ENCODE data around the gene FCF1.

The FCF1 gene, protein sequence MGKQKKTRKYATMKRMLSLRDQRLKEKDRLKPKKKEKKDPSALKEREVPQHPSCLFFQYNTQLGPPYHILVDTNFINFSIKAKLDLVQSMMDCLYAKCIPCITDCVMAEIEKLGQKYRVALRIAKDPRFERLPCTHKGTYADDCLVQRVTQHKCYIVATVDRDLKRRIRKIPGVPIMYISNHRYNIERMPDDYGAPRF
- 15.2 to 44.8 (median 35.5) reads per million in 18 experiments for total RNA-seq

DNA sequence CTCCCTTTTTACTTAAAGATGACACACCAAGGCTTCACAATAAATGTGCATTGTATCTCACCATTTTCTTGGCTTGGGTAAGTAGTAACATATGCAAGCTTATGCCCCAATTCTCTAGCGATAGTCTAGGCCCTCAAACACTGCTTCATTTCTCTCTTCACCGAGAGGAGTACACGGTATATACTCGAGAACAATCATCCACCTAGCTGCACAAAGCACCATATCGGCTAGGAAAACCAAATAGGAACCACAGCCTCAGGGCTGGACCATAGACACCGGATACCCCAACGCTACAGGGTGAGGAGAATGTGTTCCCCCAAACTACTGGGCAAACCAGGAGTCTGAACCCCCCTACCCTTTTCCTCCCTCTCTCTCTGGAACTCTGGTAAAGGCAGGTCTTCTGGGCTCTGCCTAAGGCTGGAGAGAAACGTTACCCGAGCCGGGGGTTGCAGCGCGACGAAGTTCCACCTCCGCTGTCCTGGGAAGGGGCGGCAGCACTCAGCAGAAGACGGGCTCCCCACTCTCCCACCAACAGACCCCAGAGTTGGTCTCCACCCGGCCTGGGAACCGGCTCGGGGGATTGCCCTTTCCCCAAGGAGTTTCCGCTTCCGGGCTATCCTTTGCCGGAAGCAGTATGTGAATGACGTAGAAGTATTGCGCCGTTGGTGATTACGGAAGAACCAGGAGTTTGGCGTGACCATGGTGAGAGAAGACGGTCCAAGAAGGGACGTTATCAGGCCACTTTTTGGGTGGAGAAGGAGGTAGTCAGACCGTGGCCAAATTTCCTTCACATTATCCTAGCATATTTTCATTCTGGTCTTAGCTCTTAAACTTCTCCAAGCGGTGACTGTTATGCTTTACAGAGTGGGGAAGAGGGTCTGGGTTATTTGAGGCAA lies at the start of gene FCF1, which contains the start of gene AREL1:
Gene FCF1 (plus strand): TSS at position 646 of the 896 bp plus-strand sequence. CDS start 54 bp downstream, at position 700.
Gene AREL1 (minus strand): TSS at position 582 of the 896 bp plus-strand sequence. CDS start 27,465 bp downstream, outside the sequence.
- DNase-seq: peak; percentile 94 to 95

DNA sequence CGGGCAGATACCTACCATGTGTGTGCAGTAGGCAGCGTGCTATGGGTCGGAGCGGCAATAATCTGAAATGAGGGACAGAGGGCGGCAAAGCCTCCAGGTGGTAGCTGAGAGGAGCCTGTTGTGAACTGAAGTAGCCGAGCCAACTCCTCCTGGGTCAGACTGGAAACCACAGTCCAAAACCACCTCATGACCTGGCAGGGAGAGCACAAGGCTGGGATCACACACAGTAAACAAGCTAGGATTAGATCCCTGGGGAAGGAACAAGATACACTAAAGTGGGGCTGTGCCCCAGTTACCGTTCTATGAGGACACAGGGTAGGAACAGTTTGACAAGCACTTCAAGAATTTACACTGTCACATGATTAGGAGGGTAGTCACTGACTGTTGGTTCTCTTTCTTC lies 49.1 kb upstream of the FCF1 start:
- DNase-seq: no peak

DNA sequence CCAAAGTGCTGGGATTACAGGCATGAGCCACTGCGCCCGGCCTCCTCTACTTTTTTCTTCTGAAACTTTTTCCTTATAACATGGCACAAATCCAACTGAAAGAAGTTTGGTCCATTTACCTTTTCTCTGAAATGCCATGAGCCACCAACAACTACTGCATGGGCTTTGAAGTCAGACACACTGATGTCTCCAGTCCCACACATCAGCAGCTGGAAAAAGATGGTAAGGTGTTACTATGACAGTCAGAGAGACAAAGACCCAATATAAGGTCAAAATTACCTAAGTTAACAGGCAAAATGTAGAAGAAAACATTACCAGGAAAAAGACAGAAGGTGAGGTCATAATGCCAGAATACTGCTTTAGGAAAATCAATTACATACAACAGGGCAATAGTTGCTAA lies 48.2 kb upstream of the FCF1 start:
- no peak for DNase-seq

DNA sequence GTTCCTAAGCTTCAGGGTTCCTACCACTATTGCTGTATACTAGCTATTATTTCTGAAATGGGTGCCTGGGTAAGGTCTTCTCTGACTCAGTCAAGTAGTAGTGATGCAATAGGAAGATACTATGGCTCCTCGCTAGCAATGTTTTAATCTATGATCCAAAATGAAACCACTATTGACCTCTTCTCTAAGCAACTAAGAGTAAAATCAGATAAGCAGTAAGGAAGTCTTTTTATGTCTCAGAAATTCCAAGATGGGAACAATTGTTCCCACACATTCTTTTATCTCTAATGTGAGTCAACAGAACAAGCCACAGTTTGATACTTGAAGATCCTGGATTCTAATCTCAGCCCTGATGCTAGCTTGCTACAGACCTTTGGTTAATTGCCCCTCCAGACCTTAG lies 45.2 kb upstream of the FCF1 start:
- no peak for DNase-seq

DNA sequence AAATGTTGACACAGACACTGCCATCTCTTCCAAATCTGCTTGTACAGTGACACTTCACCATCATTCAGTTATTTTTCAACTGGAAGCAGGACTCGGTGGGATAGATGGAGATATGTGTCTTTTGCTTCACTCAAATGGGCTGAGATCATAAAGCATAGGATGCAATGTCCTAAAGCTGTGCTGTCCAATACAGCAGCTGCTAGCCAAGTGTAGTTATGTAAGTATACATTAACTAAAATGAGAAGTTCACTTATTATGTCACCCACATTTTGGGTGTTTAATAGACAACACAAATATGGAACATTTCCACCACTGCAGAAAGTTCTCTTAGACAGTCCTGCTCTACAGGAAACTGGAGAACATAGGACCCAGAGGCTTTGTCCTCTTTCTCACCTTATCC lies 43.7 kb upstream of the FCF1 start:
- peak; percentile 32 to 58 for DNase-seq

DNA sequence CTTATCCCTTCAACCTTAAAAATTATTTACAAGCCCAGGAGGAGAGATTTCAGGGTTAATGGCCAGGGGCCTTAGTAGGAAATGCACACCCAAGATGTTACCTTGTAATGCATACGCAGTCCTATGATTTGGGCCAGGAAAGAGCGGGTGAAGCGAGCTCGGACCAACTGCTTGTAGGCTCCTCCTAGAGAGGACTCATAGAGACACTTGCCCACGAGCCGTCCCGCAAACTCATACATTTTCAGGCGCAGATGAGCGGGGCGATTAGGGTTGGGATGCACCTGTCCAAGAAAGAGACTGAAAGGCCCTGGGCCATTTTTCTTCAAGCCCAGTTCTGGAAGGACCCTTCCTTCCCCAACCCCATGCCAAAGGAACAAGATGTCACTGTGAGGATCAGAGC lies 43.1 kb upstream of the FCF1 start:
- DNase-seq: no peak

DNA sequence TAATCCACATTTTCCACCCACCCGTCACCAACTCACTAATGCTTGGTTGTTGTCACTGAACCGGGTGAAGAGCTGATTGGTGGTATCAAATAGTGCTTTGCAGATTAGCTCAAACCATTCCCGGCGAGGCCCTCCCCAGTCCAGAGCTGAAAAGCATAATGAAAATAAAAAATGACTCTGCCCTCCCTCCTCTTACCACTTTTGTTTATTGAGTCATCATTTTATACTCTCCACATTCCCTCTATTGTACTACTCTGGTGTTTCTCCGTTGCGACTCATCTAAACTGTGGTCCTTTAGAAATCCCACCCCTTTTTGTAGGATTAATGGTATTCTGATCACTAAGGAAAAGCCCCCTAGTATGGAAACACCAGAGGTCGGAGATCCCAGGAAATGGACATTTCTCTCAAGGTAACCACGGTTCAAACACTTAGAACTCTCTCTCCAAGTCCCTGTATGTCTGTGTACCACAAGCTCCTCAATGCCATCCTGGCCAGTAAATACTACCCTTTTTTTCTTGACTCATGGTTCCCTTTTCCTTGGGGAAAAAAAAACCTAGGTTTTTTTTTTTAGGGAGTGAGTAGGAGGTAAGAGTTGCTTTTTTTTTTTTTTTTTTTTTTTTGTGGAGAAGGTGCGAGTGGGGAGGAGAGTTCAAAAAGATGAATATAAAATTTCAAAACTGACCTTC lies 42.1 kb upstream of the FCF1 start:
- DNase-seq: peak in 1 of 2 donors; percentile 22

DNA sequence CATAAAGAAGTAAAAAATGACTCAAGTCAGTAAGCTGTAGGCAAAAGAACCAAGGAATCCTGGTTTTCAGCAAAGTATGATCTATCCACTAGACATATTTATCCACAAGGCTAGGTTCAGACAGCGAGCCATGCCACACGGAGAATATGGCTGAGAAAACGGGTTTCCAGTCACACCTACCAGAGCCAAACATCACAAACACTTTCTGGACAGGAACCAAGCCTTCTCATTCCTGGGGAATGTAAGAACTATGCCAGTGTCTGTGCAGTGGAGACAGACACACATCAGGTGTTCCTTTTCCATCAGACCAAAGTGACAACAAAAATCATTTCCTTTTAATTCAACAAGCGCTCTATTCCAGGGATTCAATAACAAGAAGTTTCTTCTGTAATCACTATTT lies 41.2 kb upstream of the FCF1 start:
- no peak for DNase-seq

DNA sequence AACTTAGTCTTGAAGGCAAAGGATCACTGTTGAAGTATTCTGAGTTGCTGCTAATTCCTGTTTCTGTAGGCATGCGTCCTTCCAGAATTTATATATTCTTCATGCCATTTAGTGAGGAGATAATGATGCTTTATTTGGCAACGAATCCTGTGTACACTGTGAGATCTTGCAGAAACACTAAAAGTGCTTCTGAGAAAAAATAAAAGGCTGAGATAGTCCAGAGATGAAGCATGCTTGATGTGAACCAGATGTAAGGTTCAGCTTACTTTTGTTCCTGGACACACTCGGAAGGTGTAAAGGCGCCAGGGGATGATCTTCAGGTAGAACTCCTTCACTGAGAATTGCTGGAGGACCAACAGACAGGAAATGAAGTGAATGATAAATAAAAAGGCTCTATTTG lies 39.2 kb upstream of the FCF1 start:
- no peak for DNase-seq

DNA sequence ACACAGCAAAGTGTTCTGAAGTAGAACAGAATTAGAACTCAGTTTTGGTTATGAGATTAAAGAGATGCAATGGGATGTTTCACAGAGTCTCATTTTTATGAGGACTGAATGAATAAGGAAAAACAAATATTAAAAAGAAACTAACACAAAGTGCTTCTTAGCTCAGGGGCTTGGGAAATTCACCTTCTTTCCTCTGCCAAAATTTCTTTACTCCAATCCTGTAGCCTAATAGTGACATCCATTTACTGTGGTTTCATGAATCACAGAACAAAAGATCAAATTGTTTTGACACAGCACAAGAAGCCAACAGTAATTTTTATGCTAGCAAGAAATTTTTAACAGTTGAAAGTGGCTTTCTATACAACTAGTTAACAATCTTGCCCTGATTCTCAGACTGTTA lies 37.7 kb upstream of the FCF1 start:
- DNase-seq: no peak

DNA sequence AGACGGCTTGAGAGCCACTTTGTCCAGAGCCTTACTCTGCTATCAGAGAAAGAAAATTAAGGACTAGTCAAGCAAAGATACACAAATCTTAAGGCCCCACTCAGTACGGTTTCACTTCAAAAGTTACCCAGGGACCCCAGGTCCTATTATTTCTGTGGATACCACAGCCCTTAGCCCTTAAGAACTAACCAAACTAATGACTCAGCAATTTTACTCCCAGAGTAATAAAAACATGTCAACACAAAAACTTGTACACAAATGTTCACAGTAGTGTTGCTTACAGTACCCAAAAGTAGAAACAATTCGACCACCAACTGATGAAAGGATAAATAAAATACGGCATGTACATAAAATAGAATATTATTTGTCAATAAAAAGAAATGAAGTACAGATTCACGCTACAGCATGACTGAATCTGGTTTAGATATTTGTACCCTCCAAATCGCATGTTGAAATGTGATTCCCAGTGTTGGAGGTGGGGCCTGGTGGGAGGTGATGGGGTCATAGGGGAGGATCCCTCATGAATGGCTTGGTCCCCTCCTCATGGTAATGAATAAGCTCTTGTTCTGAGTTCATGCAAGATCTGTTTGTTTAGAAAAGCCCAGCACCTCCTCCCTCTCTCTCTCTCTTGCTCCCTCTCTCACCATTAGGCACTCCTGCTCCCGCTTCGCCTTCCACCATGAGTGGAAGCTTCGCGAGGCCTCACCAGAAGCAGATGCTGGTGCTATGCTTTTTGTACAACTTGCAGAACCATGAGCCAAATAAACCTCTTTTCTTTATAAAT lies 30.6 kb upstream of the FCF1 start:
- DNase-seq: no peak

DNA sequence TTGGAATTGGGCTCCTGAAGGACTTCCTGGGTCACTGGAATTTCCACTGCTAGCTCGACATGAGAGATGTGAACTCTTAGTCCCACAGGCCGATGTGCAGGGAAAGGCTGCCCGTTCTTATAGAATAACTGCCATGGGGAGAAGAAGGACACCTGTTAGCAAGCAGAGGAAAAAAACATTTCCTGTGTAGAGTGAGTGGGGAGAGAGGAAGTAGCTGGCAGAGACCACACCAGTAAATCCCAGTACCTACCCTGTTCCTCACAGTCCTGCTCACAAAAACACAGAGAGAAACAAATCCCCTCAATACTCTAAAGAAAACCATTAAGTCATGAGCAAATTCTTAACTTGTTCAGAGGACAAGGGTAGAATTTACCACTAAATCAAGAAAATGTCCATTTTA lies 29.5 kb upstream of the FCF1 start:
- no peak for DNase-seq

DNA sequence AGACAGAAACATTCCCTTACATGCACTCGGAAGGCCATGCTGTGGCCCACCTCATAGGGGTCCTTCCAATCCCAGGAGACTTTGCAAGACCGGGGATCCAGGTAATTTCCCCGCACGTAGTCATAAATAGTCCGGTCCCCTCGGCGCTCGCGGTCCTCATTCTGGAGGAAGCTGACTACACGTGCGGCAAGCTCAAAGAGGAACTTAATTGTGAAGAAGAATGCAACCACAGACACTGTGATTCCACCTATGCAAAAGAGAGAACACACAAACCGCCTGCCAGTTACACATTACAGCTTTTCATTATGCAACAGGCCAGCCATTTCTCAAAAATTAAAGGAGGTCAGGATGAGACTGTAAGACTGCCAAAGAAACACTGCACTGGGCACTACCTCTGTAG lies 28.5 kb upstream of the FCF1 start:
- peak; percentile 76 to 84 for DNase-seq

DNA sequence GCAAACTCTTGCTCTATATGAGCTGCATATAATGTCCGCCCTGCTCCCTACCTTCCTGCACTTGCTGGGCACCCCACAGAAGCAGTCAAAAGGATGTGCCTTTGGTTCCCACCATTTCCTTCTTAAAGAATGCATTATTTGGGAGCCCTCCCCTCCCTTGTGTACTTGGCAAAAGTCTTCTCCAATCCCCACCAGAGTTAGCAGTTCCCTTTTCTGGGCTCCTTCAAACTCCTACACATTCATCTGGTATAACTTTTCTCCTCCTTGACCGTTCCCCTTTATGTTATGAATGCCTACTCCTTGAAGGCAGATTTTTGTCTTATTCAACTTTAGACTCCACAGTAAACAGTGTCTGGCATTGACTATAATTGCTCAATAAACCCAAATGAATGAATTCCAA lies 27.9 kb upstream of the FCF1 start:
- DNase-seq: peak; percentile 70

DNA sequence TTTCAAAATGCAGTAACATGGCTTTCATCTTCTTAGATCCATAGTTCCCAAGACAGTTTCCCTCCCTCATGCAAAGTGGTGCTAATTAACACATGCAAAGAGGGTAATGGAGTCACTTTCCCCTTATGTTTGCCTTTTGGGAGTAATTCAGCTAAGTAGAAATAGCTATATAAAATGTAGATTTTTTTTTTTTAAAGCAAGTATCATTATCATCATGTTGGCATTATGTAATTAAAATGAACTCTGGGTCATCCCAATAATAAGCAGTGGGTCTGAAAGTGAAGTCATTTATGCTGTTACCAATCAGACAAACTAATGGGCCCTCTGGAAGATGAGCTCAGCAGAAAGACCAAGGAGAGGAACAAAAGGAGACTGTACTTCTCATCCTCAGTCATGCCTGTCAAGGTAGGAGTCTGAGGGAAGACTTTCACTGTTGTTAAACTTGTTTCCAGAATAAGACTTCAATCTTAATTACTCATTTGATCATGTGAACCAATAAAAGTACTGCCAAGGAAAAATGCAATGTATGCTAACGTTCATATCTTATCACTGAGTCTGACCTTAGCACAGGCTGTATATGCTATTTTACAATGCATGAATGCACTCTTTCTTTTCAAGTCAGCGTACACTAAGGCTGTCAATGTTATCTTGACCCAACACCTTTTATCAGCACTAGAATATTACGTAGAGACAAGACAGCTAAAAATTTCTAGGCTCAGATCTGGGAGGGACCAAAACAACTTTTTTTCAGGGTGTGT lies 26.8 kb upstream of the FCF1 start:
- DNase-seq: no peak

DNA sequence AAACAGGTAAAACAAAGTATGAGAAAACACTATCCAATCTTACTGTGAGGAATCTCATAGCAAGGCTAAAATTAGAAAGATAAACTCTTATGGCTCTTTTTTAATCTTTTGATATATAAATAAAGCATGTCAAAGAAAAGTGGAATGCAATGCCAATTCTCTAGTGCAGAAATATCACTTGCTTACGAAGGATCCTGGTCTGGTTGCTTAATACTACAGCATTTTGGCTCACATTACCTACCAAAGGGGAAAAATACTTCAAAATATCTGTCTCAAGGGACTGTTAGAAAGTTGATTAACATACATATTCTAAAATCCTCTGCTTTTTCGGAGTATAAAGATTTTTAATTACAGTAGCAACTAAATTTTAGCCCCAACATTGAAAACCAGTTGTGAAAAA lies 21.5 kb upstream of the FCF1 start:
- DNase-seq: no peak

DNA sequence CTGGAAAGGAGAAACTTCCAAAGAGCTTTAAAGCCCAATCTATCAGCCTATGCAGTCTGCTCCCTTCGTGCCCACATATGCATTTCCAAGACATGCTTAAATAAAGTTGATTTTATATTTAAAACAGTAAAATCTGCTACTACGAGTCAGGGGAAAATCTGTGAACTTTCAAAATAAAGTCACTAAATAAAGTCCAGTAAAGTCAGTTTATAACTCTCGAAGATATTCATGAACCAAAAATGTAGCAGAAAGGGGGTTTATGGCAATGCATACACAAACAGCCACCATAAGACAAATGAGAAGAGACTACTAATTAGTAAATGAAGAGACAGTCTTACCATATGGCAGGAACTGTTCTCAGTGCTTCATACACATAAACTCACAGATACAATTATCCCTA lies 19.8 kb upstream of the FCF1 start:
- no peak for DNase-seq

DNA sequence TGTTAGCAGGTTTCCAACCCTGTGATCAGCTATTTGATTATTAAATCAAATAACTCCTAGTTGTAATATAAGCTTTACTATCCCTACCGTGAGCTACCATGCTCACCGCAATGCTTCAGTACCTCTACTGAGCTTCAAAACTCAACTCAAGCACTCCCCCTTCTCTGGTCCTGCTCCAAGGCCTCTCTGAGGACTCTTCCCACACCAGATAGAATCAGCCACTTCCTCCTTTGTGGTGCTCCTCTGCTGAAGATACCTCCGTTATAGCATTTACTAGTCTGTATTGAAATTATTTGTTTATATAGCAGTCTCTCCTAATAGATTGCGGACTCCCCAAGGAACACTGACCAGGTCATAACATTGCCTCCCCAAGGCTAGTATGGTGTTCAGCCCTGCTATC lies 17.5 kb upstream of the FCF1 start:
- DNase-seq: peak in 1 of 2 donors; percentile 22

DNA sequence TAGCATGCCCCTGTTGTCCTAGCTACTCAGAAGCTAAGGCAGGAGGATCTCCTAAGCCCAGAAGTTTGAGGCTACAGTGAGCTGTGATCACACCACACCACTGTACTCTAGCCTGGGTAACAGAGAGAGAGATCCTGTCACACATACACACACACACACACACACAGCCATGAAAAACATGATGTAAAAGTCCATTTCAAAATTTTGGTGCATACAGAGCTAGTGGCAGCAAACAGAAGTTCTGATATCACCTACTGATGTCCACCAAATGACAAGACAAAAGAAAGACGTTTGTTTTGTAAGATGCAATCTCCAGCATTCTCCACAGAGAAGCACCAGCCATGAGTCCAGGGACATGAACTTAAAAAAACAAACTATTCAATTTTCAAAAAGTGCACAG lies 15.9 kb upstream of the FCF1 start:
- no peak for DNase-seq

DNA sequence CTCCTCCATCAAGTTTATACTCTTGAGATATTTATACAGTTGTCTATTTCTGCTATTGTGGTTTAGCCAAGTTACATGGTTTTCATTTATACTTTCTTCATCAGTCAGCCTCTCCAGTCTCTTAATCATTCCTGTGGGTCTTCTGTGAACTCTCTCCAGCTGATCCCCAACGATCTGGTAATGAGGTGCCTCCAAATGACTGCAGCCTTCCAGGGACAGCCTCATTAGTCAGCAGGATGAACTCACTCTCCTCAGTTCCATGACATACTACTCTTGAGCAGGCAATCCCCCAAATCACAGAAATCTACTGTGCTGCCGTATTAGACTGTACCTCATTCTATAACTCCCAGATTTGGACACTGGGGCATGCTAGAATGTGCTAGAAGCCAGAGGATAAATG lies 15.4 kb upstream of the FCF1 start:
- DNase-seq: peak in 1 of 2 donors; percentile 11

DNA sequence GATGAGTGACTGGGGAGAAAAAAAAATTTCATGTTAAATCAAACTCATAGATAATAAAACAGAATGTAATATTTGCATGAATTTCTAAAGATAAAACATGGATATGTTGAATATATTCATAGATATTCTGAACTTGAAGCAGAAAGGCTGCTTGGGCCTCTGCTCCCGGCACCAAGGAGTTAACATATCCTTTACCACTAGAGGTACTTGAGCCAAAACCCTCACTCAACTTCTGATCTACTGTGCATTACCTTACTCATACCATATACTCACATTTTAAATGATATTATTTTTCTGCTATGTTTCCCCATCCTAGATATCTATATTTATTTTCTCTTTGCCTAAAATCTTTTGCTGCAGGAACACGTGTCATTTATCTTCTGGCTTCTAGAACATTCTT lies 15.0 kb upstream of the FCF1 start:
- no peak for DNase-seq

DNA sequence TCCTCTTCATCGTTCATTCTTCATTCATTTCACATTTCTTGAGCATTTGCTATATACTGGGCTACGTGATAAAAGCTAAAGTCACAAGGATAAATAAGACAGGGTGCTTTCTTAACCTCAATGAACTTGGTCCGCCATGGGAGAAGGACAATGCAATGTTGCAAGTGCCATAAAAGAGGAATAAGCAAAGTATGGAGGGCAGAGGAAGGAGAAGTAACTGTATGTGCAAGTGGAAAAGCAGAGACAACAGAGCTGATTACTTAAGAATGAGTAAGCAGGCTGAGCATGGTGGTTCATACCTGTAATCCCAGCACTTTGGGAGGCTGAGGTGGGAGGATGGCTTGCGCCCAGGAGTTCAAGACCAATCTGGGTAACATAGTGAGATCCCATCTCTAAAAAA lies 14.5 kb upstream of the FCF1 start:
- peak; percentile 83 to 89 for DNase-seq
